Measurements from ENCODE around the gene CUTA. TPM values are rescaled to one million over a fixed set of nuclear protein-coding genes. Genes with fewer than 3 reads are reported as not detected.

The CUTA gene
- total RNA-seq, 1 donor from 2014 or later = 153 TPM

DNA sequence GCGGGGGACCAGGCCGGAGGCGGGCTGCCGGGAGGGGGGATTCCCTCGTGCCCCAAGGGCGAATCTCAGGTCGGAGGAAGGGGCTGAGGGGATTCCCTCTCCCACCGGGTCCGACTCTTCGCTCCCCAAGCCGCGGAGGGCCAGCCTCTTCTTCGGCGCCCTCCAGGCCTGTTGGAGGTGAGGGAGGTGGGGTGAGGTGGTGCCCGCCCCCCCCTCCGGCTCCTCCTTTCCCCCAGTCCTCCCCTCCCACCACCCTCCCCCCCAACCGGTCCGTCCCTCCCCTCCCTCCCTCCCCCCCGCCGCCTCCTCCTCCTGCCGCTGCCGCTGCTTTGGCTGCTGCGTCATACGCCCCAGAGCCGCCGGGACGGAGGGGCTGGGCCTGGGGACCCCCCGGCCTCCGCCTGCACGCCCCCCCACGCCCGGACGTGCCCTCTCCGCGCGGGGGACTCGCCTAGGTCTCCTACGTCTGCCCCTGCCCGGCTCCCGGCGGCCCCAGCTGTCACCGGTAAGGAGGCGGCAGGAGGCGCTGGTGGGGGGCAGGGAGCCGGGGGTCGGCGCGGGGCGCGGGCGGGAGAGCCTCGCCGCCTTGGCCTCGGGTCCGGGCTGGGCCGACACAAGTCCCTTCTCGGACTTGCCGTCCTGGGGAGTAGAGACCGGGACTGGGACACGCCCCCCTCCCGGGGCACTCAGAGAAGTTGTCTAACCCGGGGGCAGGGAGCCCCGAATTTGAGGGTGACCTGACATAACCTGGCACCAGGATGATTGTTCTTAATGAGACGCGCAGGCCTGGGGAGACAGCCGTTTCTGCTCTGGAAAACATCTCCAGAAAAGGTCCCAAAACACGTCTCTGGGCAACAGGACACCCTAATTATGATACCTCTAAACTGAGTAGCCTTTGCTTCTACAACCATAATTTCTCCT, 6.9 kb downstream of the CUTA start, which contains the start of gene PHF1:
PHF1 (plus strand) TSS at position 304 of the 921 bp plus-strand sequence. CDS start 1,250 bp downstream, outside the sequence.
- DNase-seq = peak; percentile 78
- H3K36me3 ChIP-seq = peaks cover 39% of the 10 kb centered on the region
- H3K9me3 ChIP-seq = no peaks in the 10 kb centered on the region
- TF ChIP-seq CTCF (IDR thresholded peaks at IDR 0.05) = no peak
- H3K4me3 ChIP-seq = peak within 1 kb of the TSS; percentile 96
- peak; percentile 85 to 86 for ATAC-seq
- H3K27me3 ChIP-seq (ENCODE audit: low read depth) = no peaks in the 10 kb centered on the region
- peaks cover 30% of the 10 kb centered on the region for H3K4me1 ChIP-seq
- peak within 1 kb of the TSS; percentile 98 for H3K27ac ChIP-seq
- intact Hi-C loops (cut with DNase I) = no loop called here

GRCh38 chr6:33410050-33410710, 7.7 kb downstream of the CUTA start:
- Histone ChIP-seq H3K9me3 (no peaks in the 10 kb centered on the region), H3K4me3 (peak overlapping the region; percentile 96), H3K36me3 (peaks cover 31% of the 10 kb centered on the region), H3K27ac (peak overlapping the region; percentile 98), H3K27me3 (ENCODE audit: low read depth) (no peaks in the 10 kb centered on the region), H3K4me1 (peaks cover 23% of the 10 kb centered on the region)
- ATAC-seq (peak; percentile 93 to 95), DNase-seq (peak; percentile 99)
- TF ChIP-seq CTCF (IDR thresholded peaks at IDR 0.05) = no peak
- intact Hi-C loops (cut with DNase I) = no loop called here

- TF ChIP-seq CTCF (IDR thresholded peaks at IDR 0.05) = no peak
- ATAC-seq (no peak), DNase-seq (no peak)
- peaks cover 9% of the 10 kb centered on the region for H3K4me1 ChIP-seq
- intact Hi-C loops (cut with DNase I) = no loop called here
- H3K9me3 ChIP-seq = no peaks in the 10 kb centered on the region
- H3K27ac ChIP-seq = no peak overlapping the region
- peaks cover 1% of the 10 kb centered on the region for H3K36me3 ChIP-seq
- no peaks in the 10 kb centered on the region for H3K27me3 ChIP-seq (ENCODE audit: low read depth)
- H3K4me3 ChIP-seq = no peak overlapping the region
These were observed 10.7 kb downstream of the CUTA start for GRCh38 chr6:33407132-33407718.

DNA sequence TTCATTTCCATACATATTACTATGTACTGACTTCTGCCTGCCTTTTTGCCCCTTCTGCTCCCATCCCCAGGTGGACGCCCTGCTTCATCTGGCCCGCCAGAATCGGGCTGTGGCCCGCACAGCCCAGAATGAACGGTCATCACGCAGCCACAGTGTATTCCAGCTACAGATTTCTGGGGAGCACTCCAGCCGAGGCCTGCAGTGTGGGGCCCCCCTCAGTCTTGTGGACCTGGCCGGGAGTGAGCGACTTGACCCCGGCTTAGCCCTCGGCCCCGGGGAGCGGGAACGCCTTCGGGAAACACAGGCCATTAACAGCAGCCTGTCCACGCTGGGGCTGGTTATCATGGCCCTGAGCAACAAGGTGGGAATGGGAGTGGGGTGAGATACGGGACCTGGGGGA, 11.8 kb downstream of the CUTA start:
- no peaks in the 10 kb centered on the region for H3K27me3 ChIP-seq (ENCODE audit: low read depth)
- intact Hi-C loops (cut with DNase I) = no loop called here
- H3K36me3 ChIP-seq = no peaks in the 10 kb centered on the region
- H3K4me1 ChIP-seq = no peaks in the 10 kb centered on the region
- no peak overlapping the region for H3K27ac ChIP-seq
- ATAC-seq (no peak), DNase-seq (no peak)
- H3K9me3 ChIP-seq = no peaks in the 10 kb centered on the region
- H3K4me3 ChIP-seq = no peak overlapping the region
- no peak for TF ChIP-seq CTCF (IDR thresholded peaks at IDR 0.05)

- Histone ChIP-seq H3K4me3 (no peak overlapping the region), H3K27me3 (ENCODE audit: low read depth) (no peaks in the 10 kb centered on the region), H3K36me3 (no peaks in the 10 kb centered on the region), H3K27ac (no peak overlapping the region), H3K4me1 (no peaks in the 10 kb centered on the region), H3K9me3 (no peaks in the 10 kb centered on the region)
- no peak for ATAC-seq
- no peak for DNase-seq
- TF ChIP-seq CTCF (IDR thresholded peaks at IDR 0.05) = no peak
- intact Hi-C loops (cut with DNase I) = no loop called here
These were observed 12.4 kb downstream of the CUTA start for GRCh38 chr6:33405386-33405940.

Measured in lower lobe of right lung (tissue), 2 donors.